ENCODE measurements around the gene USP21. TPM values are rescaled to one million over a fixed set of nuclear protein-coding genes. Genes with fewer than 3 reads are reported as not detected.

Gene USP21
- total and polyA plus RNA-seq, 9 of the 15 experiments (the other 6 are each of a cell fraction or from before 2014, with no cell fraction given) = 4.9 to 52.4 (median 21.6) TPM

GRCh38 chr1:161209790-161210409 is 50.6 kb downstream of the USP21 start (continued):
- TF ChIP-seq, protein P1, sequence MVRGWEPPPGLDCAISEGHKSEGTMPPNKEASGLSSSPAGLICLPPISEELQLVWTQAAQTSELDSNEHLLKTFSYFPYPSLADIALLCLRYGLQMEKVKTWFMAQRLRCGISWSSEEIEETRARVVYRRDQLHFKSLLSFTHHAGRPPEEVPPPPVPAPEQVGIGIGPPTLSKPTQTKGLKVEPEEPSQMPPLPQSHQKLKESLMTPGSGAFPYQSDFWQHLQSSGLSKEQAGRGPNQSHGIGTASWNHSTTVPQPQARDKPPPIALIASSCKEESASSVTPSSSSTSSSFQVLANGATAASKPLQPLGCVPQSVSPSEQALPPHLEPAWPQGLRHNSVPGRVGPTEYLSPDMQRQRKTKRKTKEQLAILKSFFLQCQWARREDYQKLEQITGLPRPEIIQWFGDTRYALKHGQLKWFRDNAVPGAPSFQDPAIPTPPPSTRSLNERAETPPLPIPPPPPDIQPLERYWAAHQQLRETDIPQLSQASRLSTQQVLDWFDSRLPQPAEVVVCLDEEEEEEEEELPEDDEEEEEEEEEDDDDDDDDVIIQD (CRISPR knock-in tag; IDR thresholded peaks at IDR 0.05) = no peak
- no peak for TF ChIP-seq CBFA2T2 (conservative IDR thresholded peaks at IDR 0.05)
- TF ChIP-seq, protein P2, sequence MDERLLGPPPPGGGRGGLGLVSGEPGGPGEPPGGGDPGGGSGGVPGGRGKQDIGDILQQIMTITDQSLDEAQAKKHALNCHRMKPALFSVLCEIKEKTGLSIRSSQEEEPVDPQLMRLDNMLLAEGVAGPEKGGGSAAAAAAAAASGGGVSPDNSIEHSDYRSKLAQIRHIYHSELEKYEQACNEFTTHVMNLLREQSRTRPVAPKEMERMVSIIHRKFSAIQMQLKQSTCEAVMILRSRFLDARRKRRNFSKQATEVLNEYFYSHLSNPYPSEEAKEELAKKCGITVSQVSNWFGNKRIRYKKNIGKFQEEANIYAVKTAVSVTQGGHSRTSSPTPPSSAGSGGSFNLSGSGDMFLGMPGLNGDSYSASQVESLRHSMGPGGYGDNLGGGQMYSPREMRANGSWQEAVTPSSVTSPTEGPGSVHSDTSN (CRISPR knock-in tag; IDR thresholded peaks at IDR 0.05; ENCODE audit: low read depth) = no peak
- TF ChIP-seq, protein P2 (tag; conservative IDR thresholded peaks at IDR 0.05; ENCODE audit: low read depth) = no peak
- TF ChIP-seq, protein P3, sequence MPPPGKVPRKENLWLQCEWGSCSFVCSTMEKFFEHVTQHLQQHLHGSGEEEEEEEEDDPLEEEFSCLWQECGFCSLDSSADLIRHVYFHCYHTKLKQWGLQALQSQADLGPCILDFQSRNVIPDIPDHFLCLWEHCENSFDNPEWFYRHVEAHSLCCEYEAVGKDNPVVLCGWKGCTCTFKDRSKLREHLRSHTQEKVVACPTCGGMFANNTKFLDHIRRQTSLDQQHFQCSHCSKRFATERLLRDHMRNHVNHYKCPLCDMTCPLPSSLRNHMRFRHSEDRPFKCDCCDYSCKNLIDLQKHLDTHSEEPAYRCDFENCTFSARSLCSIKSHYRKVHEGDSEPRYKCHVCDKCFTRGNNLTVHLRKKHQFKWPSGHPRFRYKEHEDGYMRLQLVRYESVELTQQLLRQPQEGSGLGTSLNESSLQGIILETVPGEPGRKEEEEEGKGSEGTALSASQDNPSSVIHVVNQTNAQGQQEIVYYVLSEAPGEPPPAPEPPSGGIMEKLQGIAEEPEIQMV (tag; conservative IDR thresholded peaks at IDR 0.05; ENCODE audit: low read depth) = no peak
- TF ChIP-seq, protein P4, sequence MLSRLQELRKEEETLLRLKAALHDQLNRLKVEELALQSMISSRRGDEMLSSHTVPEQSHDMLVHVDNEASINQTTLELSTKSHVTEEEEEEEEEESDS (CRISPR knock-in tag; IDR thresholded peaks at IDR 0.05) = no peak
- TF ChIP-seq ZNF280B (CRISPR knock-in tag; IDR thresholded peaks at IDR 0.05) = no peak
- no peak for TF ChIP-seq ZFX (CRISPR knock-in tag; IDR thresholded peaks at IDR 0.05)
- TF ChIP-seq ELK3 (CRISPR knock-in tag; IDR thresholded peaks at IDR 0.05) = no peak
- TF ChIP-seq NCOA4 (IDR thresholded peaks at IDR 0.05; ENCODE audit: partially characterized antibody) = no peak
- no peak for TF ChIP-seq IFI16 (CRISPR knock-in tag; IDR thresholded peaks at IDR 0.05)
- TF ChIP-seq BMI1 (IDR thresholded peaks at IDR 0.05; ENCODE audit: low read length) = no peak
- TF ChIP-seq HMGN3 (IDR thresholded peaks at IDR 0.05; ENCODE audit: borderline replicate concordance, extremely low read depth, insufficient read length, low read depth, low read length) = no peak
- peak; percentile 57 for TF ChIP-seq ETV1 (tag; conservative IDR thresholded peaks at IDR 0.05; ENCODE audit: low read depth)
- TF ChIP-seq, protein P5, sequence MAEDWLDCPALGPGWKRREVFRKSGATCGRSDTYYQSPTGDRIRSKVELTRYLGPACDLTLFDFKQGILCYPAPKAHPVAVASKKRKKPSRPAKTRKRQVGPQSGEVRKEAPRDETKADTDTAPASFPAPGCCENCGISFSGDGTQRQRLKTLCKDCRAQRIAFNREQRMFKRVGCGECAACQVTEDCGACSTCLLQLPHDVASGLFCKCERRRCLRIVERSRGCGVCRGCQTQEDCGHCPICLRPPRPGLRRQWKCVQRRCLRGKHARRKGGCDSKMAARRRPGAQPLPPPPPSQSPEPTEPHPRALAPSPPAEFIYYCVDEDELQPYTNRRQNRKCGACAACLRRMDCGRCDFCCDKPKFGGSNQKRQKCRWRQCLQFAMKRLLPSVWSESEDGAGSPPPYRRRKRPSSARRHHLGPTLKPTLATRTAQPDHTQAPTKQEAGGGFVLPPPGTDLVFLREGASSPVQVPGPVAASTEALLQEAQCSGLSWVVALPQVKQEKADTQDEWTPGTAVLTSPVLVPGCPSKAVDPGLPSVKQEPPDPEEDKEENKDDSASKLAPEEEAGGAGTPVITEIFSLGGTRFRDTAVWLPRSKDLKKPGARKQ (CRISPR knock-in tag; IDR thresholded peaks at IDR 0.05) = no peak
- TF ChIP-seq RBM14 (IDR thresholded peaks at IDR 0.05; ENCODE audit: borderline replicate concordance, insufficient read depth, low read depth, low read length) = no peak
- no peak for TF ChIP-seq XRCC3 (IDR thresholded peaks at IDR 0.05)
